Stimulated activated effector memory CD8-positive, alpha-beta T cell treated with anti-CD3 and anti-CD28 coated beads, Interleukin-12 subunit alpha, Interleukin-12 subunit beta, amount 100 ng/mL, for 72 hours (primary cell): Measurements from ENCODE around the gene TUT4.
"Not testable (repeated sequence)": the region's sequence is repeated elsewhere in the genome, so short reads cannot be mapped to it uniquely, and the experiment has no call there.

ENCODE experiments used
- ATAC-seq: fragments of 150-1000 bp; cut with Tn5 transposase; 2 replicates; pipeline ENCODE4 v1.10.0; 2021
- DNase-seq, 2 donors: peaks; one replicate each; pipeline ENCODE4 v3.0.0; 2021 to 2022; ENCODE audit warnings: low spot score in 2 of 2
- H3K27ac Mint-ChIP-seq: one replicate; pipeline ENCODE4 v1.8.0; 2022; ENCODE audit warnings: mild to moderate bottlenecking, mixed read lengths
- H3K36me3 Mint-ChIP-seq: one replicate; pipeline ENCODE4 v1.8.0; 2022; ENCODE audit warnings: mild to moderate bottlenecking, mixed read lengths
- H3K4me1 Mint-ChIP-seq: one replicate; pipeline ENCODE4 v1.8.0; 2022; ENCODE audit warnings: mixed read lengths
- H3K4me3 Mint-ChIP-seq: one replicate; pipeline ENCODE4 v1.8.0; 2022; ENCODE audit warnings: mild to moderate bottlenecking, mixed read lengths
- H3K9me3 Mint-ChIP-seq: one replicate; pipeline ENCODE4 v1.8.0; 2022; ENCODE audit warnings: mixed read lengths

TUT4 gene

DNA sequence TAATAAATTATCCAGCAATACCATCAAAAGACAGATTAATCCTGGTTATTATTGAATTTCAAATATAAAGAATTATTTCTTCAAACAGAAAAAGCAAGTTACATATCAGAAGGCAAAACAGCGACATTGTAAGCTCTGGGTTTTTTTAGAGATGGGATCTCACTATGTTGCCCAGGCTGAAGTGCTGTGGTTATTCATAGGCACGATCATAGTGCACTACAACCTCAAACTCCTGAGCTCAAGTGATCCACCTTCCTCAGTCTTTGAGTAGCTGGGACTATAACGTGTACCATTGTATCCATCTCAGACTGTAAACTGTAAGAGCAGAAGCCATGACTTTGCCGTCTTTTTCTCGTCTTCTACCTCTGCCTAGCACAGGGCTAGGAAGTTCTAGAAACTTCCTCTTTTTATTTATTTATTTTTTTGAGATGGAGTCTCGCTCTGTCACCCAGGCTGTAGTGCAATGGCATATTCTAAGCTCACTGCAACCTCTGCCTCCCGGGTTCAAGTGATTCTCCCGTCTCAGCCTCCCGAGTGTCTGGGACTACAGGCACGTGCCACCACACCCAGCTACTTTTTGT is 29.3 kb upstream of the TUT4 start:
- H3K36me3 Mint-ChIP-seq: no peaks in the 10 kb centered on the region
- no peak for DNase-seq
- no peaks in the 10 kb centered on the region for H3K9me3 Mint-ChIP-seq
- ATAC-seq: no peak
- peaks cover 10% of the 10 kb centered on the region for H3K4me1 Mint-ChIP-seq
- H3K27ac Mint-ChIP-seq: no peak overlapping the region
- no peak overlapping the region for H3K4me3 Mint-ChIP-seq

DNA sequence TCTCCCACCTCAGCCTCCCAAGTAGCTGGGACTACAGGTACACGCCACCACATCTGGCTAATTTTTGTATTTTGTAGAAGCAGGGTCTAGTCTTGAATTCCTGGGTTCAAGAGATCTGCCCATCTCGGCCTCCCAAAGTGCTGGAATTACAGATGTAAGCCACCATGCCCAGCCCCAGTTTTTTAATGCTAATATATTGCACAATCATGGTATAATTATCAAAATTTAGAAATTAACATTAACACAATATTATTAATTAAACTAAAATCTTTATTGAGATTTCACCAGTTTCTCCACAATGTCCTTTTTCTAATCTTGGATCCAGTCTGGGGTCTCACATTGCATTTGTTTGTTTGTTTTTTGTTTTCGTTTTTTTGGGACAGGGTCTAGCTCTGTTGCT is 27.4 kb upstream of the TUT4 start:
- no peaks in the 10 kb centered on the region for H3K36me3 Mint-ChIP-seq
- H3K27ac Mint-ChIP-seq: no peak overlapping the region
- H3K9me3 Mint-ChIP-seq: no peaks in the 10 kb centered on the region
- no peak for DNase-seq
- no peak for ATAC-seq
- H3K4me3 Mint-ChIP-seq: no peak overlapping the region
- H3K4me1 Mint-ChIP-seq: peaks cover 10% of the 10 kb centered on the region

DNA sequence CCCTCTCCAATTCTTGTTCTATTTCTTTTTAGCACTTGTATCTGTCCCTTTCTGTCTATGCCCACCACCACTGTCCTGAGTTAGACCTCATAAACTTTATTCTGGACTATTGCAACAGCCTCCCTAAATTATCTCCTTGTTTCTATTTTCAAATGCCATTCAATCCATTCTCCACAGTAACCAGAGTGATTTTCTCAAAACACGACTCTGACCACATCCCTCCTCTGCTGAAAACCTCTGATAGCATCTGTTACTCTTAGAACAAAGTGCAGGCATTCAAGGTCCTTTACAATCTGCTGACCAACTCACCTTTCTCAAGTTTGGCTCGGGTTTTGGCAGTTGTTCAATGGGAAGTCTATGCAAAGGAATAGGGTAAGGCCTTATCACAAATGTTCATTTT is 26.5 kb upstream of the TUT4 start:
- ATAC-seq (no peak), DNase-seq (no peak)
- H3K4me1 Mint-ChIP-seq: peaks cover 10% of the 10 kb centered on the region
- no peaks in the 10 kb centered on the region for H3K36me3 Mint-ChIP-seq
- H3K27ac Mint-ChIP-seq: no peak overlapping the region
- H3K4me3 Mint-ChIP-seq: no peak overlapping the region
- H3K9me3 Mint-ChIP-seq: no peaks in the 10 kb centered on the region

DNA sequence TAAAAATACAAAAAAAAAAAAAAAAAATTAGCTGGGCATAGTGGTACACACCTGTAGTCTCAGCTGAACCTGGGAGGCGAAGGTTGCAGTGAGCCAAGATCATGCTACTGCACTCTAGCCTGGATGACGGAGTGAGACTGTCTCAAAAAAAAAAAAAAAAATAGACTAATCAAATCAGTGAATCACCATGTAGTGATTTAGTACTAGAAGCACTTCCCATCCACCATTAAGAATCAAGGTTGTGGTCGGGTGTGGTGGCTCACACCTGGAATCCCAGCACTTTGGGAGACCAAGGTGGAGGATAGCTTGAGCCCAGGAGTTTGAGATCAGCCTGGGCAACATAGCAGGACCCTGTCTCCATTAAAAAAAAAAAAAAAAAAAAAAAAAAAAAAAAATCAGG is 25.2 kb upstream of the TUT4 start:
- not testable (repeated sequence) for H3K4me1 Mint-ChIP-seq, H3K36me3 Mint-ChIP-seq, ATAC-seq, H3K27ac Mint-ChIP-seq, DNase-seq, H3K4me3 Mint-ChIP-seq, H3K9me3 Mint-ChIP-seq

DNA sequence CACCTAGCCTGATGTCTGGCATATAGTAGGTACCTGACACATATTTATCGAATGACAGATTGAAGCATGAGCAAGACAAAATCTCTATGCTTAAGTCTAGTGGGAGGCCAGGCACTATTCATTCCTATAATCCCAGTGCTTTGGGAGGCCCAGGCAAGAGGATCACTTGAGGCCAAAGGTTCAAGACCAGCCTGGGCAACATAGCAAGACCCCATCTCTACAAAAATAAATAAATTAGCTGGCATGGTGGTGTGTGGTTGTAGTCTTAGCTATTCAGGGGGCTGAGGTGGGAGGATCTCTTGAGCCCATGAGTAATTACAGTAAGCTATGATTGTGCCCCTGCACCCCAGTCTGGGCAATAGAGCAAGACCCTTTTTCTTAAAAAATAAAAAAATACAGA is 23.2 kb upstream of the TUT4 start:
- Mint-ChIP-seq H3K27ac (no peak overlapping the region), H3K4me1 (peaks cover 10% of the 10 kb centered on the region), H3K9me3 (no peaks in the 10 kb centered on the region), H3K4me3 (no peak overlapping the region), H3K36me3 (no peaks in the 10 kb centered on the region)
- DNase-seq: no peak
- no peak for ATAC-seq

DNA sequence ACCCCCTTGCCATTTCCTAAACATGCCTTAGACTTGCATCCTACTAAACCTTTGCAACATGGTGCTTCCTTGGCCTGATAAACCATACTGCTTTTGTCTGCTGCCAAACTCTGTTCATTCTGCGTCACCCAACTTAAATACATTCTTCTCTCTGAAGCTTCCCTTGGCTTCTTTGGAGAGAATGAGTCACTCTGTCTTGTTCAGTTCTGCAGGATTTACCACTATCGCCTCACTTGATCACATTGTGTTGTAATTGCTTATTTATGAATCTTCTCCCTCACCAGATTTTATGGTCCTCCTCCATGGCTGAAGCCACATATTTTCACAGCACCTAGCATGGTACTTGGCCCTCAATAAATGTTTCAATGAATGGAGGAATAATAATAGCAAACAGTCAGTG is 21.7 kb upstream of the TUT4 start:
- Mint-ChIP-seq H3K27ac (no peak overlapping the region), H3K9me3 (no peaks in the 10 kb centered on the region), H3K36me3 (no peaks in the 10 kb centered on the region), H3K4me3 (no peak overlapping the region), H3K4me1 (peaks cover 9% of the 10 kb centered on the region)
- ATAC-seq (no peak), DNase-seq (no peak)

DNA sequence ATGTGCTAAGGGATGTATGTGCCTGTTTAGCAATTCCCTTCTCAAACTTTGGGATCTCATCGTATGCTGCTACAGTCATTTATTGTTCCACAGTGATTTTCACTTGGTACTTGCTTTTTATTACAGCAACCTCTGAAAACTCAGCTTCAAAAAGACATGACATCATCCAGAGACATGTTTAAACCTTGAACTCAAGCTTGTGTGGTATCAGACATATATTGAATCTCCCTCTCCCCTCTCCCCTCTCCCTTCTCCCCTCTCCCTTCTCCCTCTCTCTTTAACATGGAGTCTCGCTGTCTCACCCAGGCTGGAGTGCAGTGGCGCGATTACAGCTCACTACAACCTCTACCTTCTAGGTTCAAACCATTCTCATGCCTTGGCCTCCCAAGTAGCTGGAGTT is 19.5 kb upstream of the TUT4 start:
- H3K4me1 Mint-ChIP-seq: peaks cover 5% of the 10 kb centered on the region
- no peaks in the 10 kb centered on the region for H3K9me3 Mint-ChIP-seq
- no peak for ATAC-seq
- H3K4me3 Mint-ChIP-seq: no peak overlapping the region
- H3K27ac Mint-ChIP-seq: no peak overlapping the region
- no peaks in the 10 kb centered on the region for H3K36me3 Mint-ChIP-seq
- DNase-seq: no peak

DNA sequence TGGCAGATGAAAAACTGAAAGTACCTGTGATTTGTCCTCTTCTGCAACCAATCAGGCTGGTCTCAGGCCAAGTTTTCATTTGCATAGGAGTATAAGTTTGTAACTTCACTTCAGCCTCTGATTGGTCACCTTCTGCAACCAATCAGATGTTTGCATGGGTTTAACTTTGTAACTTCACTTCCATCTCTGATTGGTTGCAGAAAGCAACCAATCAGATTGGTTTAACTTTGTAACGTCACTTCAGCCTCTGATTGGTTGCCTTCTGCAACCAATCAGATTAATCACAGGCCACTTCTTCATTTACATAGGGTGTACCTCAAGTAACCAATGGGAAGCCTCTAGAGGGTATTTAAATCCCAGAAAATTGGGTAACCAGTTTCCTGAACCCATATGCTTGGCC is 18.9 kb upstream of the TUT4 start:
- H3K27ac Mint-ChIP-seq: no peak overlapping the region
- no peaks in the 10 kb centered on the region for H3K9me3 Mint-ChIP-seq
- H3K4me3 Mint-ChIP-seq: no peak overlapping the region
- no peaks in the 10 kb centered on the region for H3K36me3 Mint-ChIP-seq
- no peak for ATAC-seq
- DNase-seq: no peak
- H3K4me1 Mint-ChIP-seq: peaks cover 5% of the 10 kb centered on the region

DNA sequence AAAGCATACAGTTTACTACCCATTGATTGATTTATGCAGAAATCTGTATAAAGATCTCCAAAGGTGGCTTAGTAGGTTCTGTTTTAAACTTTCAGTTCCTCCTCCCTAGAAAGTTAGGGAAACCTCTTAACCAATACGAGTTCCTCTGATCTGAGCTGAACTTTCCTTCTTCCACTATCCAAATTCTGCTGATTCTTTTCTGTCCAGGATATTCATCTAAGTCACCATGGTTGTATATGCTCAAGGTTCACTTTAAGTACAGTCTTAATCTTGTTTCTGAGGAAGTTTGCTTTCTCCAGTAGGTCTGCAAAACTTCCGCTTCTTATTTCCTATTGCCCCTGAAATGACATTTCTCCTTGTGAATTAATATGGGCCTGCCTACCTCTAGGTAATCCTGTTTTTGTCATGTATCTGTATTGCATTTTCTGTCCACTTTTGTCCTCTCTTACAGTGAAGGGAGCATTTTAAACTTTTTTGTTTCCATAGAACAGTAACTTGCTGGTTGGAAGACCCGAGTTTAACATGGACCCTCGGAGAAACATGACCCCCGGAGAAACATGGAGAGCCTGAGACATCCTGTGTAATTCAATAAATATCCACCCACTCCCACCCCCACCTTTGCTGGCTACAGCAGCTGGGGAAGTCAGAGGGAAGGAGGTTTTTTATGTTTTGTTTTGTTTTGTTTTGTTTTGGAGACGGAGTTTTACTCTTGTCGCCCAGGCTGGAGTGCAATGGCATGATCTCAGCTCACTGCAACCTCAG is 16.7 kb upstream of the TUT4 start:
- no peaks in the 10 kb centered on the region for H3K9me3 Mint-ChIP-seq
- no peak overlapping the region for H3K4me3 Mint-ChIP-seq
- H3K4me1 Mint-ChIP-seq: peaks cover 5% of the 10 kb centered on the region
- ATAC-seq: no peak
- H3K27ac Mint-ChIP-seq: no peak overlapping the region
- DNase-seq: no peak
- H3K36me3 Mint-ChIP-seq: no peaks in the 10 kb centered on the region

DNA sequence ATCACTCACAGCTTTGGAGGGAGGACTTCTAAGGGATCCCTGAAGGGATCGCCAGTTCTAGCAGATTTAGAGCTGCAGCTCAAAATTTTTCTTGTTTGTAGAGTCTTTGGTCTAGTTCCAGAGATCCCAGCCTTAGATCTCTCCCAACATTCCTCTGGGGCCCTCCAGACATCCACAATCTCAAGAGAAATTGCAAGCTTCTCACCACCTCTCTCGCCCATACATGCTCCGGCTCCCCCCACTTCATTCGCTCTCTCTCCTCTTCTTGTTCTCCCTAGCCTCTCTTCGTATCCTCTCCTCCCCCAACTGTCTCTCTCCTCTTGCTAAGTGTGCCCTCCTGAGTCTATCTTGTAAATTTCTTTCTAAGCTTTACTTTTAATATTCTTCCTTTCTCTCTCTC is 15.1 kb upstream of the TUT4 start:
- Mint-ChIP-seq H3K27ac (no peak overlapping the region), H3K36me3 (no peaks in the 10 kb centered on the region), H3K4me3 (no peak overlapping the region), H3K9me3 (no peaks in the 10 kb centered on the region), H3K4me1 (peaks cover 5% of the 10 kb centered on the region)
- ATAC-seq: no peak
- DNase-seq: no peak

DNA sequence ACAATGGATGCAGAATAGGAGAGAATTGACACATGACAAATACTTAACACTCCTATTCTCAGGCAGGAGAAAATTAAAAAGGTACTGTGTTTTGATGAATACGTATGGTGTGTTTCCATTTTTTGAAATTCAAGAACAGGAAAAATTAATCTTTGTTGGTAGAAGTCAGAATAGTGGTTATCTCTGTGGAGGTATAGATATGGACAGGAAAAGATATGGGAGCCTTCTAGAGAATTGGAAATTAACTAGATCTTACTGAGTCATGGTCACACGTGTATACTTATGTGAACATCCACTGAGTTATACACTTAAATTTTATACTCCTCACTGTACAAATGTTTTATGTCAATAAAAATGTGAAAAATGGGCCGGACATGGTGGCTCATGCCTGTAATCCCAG is 9.9 kb upstream of the TUT4 start:
- no peak for DNase-seq
- Mint-ChIP-seq H3K4me1 (no peaks in the 10 kb centered on the region), H3K4me3 (no peak overlapping the region), H3K36me3 (no peaks in the 10 kb centered on the region), H3K27ac (no peak overlapping the region), H3K9me3 (no peaks in the 10 kb centered on the region)
- ATAC-seq: no peak

DNA sequence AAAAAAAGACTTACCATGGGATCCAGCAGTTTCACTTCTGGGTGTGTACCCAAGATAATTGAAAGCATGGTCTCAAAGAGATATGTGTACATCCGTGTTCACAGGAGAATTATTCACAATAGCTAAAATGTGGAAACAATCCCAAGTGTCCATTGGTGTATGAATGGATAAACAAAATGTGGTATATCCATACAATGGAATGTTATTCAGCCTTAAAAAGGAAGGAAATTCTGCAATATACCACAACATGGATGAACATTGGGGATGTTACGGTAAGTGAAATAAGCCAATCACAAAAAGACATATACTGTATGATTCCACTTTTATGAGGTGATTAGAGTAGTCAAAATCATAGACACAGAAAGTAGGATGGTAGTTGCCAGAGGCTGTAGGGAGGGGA is 7.0 kb upstream of the TUT4 start:
- no peaks in the 10 kb centered on the region for H3K36me3 Mint-ChIP-seq
- no peak overlapping the region for H3K27ac Mint-ChIP-seq
- no peaks in the 10 kb centered on the region for H3K4me1 Mint-ChIP-seq
- no peak overlapping the region for H3K4me3 Mint-ChIP-seq
- DNase-seq: no peak
- H3K9me3 Mint-ChIP-seq: no peaks in the 10 kb centered on the region
- ATAC-seq: no peak

DNA sequence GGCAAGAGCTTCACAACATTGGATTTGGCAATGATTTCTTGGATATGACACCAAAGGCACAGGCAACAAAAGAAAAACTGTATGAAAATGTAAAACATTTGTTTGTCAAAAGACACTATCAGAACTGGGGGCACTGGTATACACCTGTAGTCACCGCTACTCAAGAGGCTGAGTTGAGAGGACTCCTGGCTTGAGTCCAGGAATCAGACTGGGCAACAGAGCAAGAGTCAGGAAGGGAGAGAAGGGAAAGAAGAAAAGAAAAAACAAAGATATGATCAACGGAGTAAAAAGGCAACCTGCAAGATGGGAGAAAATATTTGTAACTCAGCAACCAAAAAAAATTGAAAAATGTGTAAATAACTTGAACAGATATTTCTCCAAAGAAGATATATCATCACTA is 6.0 kb upstream of the TUT4 start:
- no peak for ATAC-seq
- Mint-ChIP-seq H3K36me3 (peaks cover 1% of the 10 kb centered on the region), H3K27ac (no peak overlapping the region), H3K4me3 (no peak overlapping the region), H3K4me1 (peaks cover 7% of the 10 kb centered on the region), H3K9me3 (no peaks in the 10 kb centered on the region)
- no peak for DNase-seq

DNA sequence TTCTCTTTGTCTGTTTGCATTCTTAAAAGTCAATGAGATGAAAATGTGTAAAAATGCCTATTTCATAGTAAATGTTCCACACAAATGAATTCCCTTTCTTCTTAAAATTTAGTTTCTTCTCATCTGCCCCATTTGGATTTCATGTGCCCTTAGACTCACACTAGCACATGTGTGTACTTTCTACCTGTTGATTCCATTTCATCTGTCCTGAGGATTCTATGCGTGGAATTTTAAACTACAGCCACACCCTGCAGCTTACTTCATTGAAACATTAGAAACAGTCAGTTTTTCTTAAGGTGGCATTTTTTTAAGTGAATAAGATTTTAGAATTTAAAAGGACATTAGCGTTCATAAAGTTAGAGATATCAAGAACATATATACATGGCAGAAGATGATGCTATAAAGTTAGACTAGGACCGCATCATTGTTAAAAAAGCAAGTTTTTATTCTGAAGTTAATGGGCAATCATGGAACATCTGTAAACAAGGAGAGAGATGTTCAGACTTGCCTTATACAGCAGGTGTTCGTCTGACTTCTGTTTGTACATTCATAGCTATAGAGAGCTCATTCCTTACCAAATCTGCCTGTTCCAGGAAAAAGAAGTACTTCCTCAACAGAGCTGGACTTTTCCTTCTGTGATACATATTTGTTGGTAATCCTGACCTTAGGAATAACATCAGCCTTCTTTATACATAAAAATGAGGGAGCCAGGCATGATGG is 3.9 kb upstream of the TUT4 start:
- H3K9me3 Mint-ChIP-seq: no peaks in the 10 kb centered on the region
- ATAC-seq (no peak), DNase-seq (no peak)
- H3K36me3 Mint-ChIP-seq: peaks cover 4% of the 10 kb centered on the region
- H3K4me1 Mint-ChIP-seq: peaks cover 8% of the 10 kb centered on the region
- H3K27ac Mint-ChIP-seq: no peak overlapping the region
- no peak overlapping the region for H3K4me3 Mint-ChIP-seq

DNA sequence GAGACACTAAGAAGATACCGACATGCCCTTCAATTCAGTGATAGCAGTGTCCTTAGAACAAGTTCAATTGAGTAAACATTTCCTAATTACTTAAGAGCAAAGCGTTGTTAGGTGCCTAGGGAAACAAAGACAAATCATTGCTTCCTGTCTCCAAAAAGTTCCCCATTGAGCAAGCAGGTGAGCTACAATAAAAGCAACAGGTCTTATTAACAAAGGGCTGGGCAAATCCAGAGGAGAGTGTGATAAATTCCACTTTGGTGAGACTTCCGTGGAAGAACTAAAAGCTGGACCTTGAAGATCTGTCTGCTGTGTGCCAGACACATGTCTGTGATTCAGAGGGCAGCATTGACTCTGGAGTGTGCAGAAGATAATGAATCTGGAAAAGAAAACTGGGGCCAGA is 1.9 kb upstream of the TUT4 start:
- no peak for DNase-seq
- no peak for ATAC-seq
- Mint-ChIP-seq H3K4me1 (peaks cover 9% of the 10 kb centered on the region), H3K27ac (no peak overlapping the region), H3K4me3 (no peak overlapping the region), H3K9me3 (no peaks in the 10 kb centered on the region), H3K36me3 (peaks cover 4% of the 10 kb centered on the region)

DNA sequence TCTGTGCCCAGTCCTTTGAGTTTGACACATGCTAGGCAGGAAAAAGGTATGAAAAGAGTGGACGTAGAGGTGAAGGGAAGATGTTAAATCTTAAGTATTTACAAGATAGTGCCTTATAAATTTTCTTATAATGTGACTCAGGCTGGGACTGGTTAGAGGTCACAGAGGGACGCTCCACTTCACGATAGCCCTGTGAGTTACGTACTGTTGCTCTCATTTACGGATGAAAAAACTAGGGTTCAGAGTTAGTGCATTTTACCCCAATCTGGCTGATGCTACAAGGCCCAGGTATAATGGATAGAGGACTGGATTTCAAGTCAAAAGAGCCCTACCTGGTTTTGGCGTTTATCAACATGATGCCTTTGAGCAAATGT is 1.4 kb upstream of the TUT4 start:
- no peaks in the 10 kb centered on the region for H3K9me3 Mint-ChIP-seq

More for the DNA sequence above, 1.4 kb upstream of the TUT4 start:
- Mint-ChIP-seq H3K4me1 (peaks cover 14% of the 10 kb centered on the region), H3K4me3 (no peak overlapping the region), H3K36me3 (peaks cover 4% of the 10 kb centered on the region), H3K27ac (no peak overlapping the region)
- DNase-seq: no peak
- no peak for ATAC-seq
